Cardiac muscle cell (in vitro differentiated cells and primary cell): ENCODE measurements around the gene LCK. TPM values are rescaled to one million over a fixed set of nuclear protein-coding genes. Genes with fewer than 3 reads are reported as not detected.

Experiments
- DNase-seq, 2 donors: peaks; one replicate each; pipeline versions ENCODE4 v3.0.0 to v3.0.0-alpha.2; 2010 to 2017; ENCODE audit warnings: low read depth in 1 of 2, low spot score in 1 of 2
- H3K27ac ChIP-seq: fragments of 200-600 bp; sonication (generic); 2 replicates; pipeline ENCODE4 v1.5.1; 2016
- H3K27me3 ChIP-seq: fragments of 200-600 bp; sonication (generic); 2 replicates; pipeline ENCODE4 v1.6.0; 2016; ENCODE audit warnings: control low read depth
- H3K36me3 ChIP-seq: fragments of 200-600 bp; sonication (generic); 2 replicates; pipeline ENCODE4 v1.5.1; 2016; ENCODE audit warnings: control low read depth
- H3K4me1 ChIP-seq: fragments of 200-600 bp; sonication (generic); 2 replicates; pipeline ENCODE4 v1.8.1; 2017; ENCODE audit warnings: low read depth, mild to moderate bottlenecking, mixed run types
- H3K4me3 ChIP-seq: fragments of 200-600 bp; sonication (generic); 2 replicates; pipeline ENCODE4 v1.5.1; 2016; ENCODE audit warnings: mild to moderate bottlenecking
- H3K9me3 ChIP-seq: fragments of 200-600 bp; sonication (generic); 2 replicates; pipeline ENCODE4 v1.5.1; 2017; ENCODE audit warnings: low read depth, mild to moderate bottlenecking, control low read depth
- CTCF ChIP-seq: IDR thresholded peaks from 2 replicates; pipeline ENCODE4 v1.5.1; 2012; ENCODE audit warnings: low read depth, mild to moderate bottlenecking, low read length
- polyA plus RNA-seq: library from polyadenylated mRNA; unstranded; fragments of >200 nt; fragmentation: Nextera tagmentation; extraction: Ambion mirVana; gene quantifications from 2 replicates; pipeline ENCODE4 v1.2.1, GENCODE V29; 2016
- total RNA-seq: library from RNA; depleted of rRNA; stranded (reverse); fragments of >200 nt; gene quantifications from 2 replicates; pipeline ENCODE4 v1.2.3, GENCODE V29; 2016

The LCK gene
- total and polyA plus RNA-seq, 2 experiments from 2014 or later = 0.18 TPM; not detected in 1

- Histone ChIP-seq H3K27ac (no peak overlapping the region), H3K36me3 (no peaks in the 10 kb centered on the region), H3K9me3 (no peaks in the 10 kb centered on the region), H3K4me1 (no peaks in the 10 kb centered on the region), H3K4me3 (no peak overlapping the region), H3K27me3 (no peaks in the 10 kb centered on the region)
- no peak for TF ChIP-seq CTCF
- DNase-seq = no peak
Measured at GRCh38 chr1:32263744-32264143, 12.7 kb downstream of the LCK start.

- Histone ChIP-seq H3K4me1 (no peaks in the 10 kb centered on the region), H3K27me3 (no peaks in the 10 kb centered on the region), H3K36me3 (no peaks in the 10 kb centered on the region), H3K4me3 (no peak overlapping the region), H3K27ac (no peak overlapping the region), H3K9me3 (no peaks in the 10 kb centered on the region)
- no peak for DNase-seq
- no peak for TF ChIP-seq CTCF
Measured at GRCh38 chr1:32265846-32266245, 14.8 kb downstream of the LCK start.

- no peaks in the 10 kb centered on the region for H3K27me3 ChIP-seq
- peak in 1 of 2 donors; percentile 40 for DNase-seq
- H3K9me3 ChIP-seq = no peaks in the 10 kb centered on the region
- H3K36me3 ChIP-seq = no peaks in the 10 kb centered on the region
- H3K4me1 ChIP-seq = no peaks in the 10 kb centered on the region
- no peak for TF ChIP-seq CTCF
- H3K4me3 ChIP-seq = no peak overlapping the region
- no peak overlapping the region for H3K27ac ChIP-seq
Measured at GRCh38 chr1:32266921-32267591, 16.0 kb downstream of the LCK start.

GRCh38 chr1:32269744-32270143, 18.7 kb downstream of the LCK start:
- peaks cover 6% of the 10 kb centered on the region for H3K4me1 ChIP-seq
- no peaks in the 10 kb centered on the region for H3K36me3 ChIP-seq
- H3K4me3 ChIP-seq = no peak overlapping the region
- TF ChIP-seq CTCF = no peak
- H3K9me3 ChIP-seq = no peaks in the 10 kb centered on the region
- no peak for DNase-seq
- H3K27me3 ChIP-seq = no peaks in the 10 kb centered on the region
- no peak overlapping the region for H3K27ac ChIP-seq

- no peak overlapping the region for H3K27ac ChIP-seq
- no peaks in the 10 kb centered on the region for H3K27me3 ChIP-seq
- no peaks in the 10 kb centered on the region for H3K36me3 ChIP-seq
- DNase-seq = no peak
- TF ChIP-seq CTCF = no peak
- no peak overlapping the region for H3K4me3 ChIP-seq
- H3K4me1 ChIP-seq = peaks cover 6% of the 10 kb centered on the region
- no peaks in the 10 kb centered on the region for H3K9me3 ChIP-seq
Measured at GRCh38 chr1:32272557-32273390, 21.7 kb downstream of the LCK start.
